Midbrain (tissue), 1 donor: ENCODE data around the gene JAKMIP1.

ENCODE experiments used
- DNase-seq: peaks from one replicate; lab custom pipeline; 2025; lab: John Stamatoyannopoulos, UW

The JAKMIP1 gene

DNA sequence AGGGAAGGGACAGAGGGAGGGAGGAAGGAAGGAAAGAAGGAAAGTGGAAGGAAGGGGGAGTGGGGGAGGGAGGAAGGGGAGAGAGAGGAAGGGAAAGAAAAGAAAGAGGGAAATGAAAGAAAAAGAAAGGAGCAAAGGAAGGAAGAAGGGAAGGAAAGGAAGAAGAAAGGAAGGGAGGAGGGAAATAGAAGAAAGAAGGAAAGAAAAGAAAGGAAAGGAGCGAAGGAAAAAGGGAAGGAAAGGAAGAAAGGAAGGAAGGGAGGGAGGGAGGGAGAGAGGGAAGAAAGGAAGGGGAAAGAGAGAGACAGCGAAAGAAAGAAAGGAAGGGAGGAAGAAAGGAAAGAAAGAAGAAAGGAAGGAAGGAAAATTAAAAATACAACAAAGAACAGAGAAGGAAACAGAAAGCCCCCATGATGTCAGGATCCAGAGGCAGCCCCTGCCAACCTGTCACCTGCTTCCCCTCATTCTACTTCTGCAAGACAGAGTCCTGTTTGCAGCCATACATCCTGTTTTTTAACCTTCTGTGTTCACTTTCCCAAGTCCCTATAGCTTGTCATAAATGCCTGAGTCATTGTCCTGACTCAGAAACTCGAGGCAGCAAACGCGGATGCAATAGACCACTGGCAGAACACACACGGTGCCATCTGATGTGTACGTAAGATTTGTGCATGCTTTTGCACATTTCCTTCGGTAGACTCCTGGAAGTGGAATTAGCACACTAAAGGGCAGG is 105.2 kb downstream of the JAKMIP1 start:
- no peak for DNase-seq

DNA sequence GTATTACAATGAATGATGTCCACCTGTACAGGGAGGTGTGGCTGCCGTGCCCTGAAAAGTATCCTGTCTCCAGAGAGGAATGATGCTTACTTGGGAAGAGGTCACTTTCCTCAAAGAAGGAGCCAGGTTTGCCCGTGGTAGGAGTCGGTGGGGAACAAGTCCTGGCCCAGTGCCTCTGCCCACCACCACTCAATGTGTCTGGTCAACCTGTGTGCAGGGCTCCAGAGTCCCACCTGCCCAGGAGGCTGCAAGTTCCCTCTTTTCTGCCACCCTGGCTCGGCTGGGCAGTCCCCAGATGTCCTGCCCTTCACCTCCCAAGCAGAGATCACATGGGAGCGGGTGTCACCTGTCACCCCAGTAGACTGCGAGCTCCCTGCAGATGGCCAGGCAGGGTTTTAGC is 106.7 kb downstream of the JAKMIP1 start:
- no peak for DNase-seq

GRCh38 chr4:6092971-6093370 is 107.4 kb downstream of the JAKMIP1 start:
- no peak for DNase-seq

DNA sequence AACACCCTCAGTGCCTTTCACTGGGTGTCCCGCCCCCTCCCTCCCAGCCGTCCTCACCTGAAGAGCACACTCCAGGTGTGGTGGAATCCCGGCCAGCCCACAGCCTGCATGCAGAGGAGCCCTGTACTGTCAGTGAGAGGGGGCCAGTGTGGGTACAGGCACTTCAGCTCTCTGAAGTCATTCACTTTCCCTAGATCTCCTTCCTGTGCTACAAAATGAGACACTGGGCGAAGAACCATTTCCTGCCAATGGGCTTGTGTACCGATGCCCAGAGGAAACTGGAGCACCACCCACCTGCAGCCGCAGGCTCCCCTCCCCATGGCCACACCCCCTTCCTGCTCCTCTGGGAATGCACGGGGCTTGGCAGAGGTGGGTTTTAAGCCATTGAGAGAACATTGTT is 108.2 kb downstream of the JAKMIP1 start:
- no peak for DNase-seq

DNA sequence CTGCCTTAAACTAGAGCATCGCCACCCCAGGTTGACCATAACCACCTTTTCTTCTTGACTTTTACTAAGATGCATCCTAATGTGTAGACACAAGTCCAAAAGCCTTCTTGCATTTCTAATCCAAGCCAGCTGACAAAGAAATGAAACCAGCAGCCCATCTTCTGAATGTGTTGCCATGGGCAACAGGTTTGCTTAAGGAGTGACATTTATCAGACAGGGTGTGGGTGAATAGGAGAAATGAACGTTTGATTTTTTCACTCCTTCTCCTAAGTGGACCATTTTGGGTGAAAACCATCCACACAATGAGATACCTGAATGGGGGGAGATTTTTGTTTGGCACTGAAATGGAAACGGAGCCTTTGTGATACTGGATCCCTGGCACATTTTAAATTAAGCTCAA is 109.4 kb downstream of the JAKMIP1 start:
- DNase-seq = no peak

- no peak for DNase-seq
Measured at GRCh38 chr4:6088950-6089349, 111.4 kb downstream of the JAKMIP1 start.

DNA sequence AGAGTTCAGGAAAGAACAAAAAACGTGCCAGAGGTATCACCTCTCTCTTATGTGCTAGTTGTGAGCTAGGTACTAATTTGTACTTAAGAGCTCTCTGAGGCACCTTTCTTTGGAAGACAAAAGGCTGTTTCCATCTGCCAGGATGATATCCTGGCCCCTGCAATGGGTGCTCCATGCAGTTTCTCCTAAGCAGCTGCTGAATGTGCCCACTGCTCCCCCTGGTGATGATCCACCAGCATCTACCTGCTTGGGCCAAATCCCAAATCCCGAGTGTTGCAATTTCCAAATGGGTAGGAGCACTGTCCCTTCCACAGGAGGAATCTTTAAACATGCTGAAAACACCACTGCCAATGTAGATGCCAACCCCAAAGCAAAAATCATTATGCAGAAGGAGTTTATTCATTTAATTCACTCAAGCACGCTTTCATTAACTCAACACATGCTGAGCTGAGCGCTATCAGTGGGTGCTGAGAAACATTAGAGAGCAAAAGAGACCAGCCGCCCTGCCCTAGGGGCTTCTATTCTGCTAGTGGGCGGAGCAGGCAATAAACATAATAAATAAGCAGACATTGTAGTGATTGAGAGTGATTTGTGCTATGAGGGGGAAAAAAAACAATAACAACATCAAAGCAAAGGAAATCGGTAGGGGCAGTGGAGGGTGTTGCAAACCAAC is 112.5 kb downstream of the JAKMIP1 start:
- DNase-seq = peak; percentile 45

DNA sequence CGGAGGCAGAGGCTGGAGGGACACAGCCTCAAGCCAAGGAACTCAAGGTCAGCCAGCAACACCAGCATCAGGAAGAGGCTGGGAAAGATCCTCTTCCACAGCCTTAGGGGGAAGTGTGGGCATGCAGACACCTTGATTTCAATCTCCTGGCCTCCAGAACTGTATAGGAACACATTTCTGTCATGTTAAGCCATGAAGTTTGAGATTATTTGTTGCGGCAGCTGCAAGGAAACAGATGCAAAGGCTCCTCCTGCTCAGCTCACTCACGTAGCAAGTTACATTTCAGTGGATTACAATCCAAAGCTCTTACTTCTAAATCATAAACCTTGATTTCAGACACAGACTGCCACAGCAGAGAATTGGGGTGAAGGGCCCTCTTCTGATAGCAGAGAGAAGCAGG is 113.5 kb downstream of the JAKMIP1 start:
- DNase-seq = no peak

DNA sequence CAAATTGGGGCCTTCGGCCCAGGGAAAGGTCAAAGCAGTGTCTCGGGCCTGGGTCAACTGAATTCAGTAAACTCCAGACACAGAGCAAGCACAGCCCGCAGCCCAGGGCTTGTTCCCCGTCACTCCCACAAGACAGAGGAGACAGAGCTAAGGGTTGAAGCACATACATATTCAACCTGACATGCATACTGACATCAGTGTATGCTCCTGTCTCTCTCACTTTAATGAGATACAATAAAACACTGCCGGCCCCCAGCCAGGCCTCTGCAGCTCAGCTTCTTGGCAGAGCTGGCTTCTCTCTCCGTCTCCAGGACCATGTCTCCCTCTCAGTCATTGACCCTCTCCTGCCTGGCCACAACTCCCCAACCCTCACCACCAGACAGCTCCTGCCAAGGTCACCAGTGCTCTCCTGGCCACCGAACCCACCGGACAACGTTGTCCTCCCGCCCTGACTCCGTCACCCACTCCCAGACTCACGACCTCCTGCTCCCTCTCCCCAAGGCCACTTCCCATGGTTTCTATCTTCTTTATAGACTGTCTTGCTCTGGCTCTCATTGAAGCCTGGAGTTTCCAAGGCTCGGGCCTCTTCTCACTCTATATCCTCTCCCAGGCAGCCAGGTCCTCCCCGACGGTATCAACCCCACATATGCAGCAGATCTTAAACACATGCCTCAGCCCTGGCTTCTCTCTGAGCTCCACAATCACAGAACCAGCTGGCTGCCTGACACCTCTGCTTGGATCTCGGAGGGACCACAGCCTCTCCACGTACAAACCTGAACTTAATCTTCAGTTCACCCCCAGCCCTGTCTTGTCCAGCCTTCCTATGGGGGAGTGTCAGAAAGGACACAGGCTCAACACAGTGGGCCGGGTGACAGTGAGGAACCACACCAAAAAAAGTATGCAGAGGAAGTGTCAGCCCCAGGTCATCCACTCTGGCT is 114.4 kb downstream of the JAKMIP1 start:
- no peak for DNase-seq

DNA sequence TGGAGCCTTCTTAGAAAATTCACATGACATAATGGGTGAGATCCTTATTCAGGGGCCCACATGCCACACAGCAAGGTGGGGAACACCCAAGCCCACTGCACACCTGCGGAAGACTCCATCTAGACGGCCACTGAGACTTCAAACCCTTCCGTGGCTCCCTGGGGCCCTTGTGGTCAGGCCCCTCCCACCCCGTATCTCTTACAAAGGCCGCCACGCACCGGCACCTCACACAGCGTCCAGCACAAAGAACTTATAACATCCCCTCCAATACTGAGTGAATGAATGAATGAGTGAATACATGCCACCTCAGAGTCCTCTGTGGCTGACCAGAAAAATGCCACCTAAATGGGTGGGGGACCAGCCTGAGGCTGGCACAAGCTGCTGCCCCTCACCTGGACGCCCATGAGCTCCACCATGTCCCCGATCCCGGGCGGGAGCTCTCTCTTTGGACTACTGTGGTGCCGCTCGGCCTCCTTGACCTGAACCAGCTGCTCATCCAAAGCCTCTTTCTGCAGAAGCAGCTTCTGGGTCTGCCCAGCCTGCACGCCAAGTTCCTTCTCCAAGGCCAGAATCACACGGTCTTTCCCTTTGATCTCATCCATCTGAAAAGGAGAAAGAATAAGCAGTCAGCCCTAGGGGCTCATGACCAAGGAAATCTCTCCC is 115.2 kb downstream of the JAKMIP1 start:
- no peak for DNase-seq

GRCh38 chr4:6079965-6080364 is 120.4 kb downstream of the JAKMIP1 start:
- no peak for DNase-seq

GRCh38 chr4:6078560-6078959 is 121.8 kb downstream of the JAKMIP1 start:
- no peak for DNase-seq

- no peak for DNase-seq
Measured at GRCh38 chr4:6076391-6076790, 124.0 kb downstream of the JAKMIP1 start.

DNA sequence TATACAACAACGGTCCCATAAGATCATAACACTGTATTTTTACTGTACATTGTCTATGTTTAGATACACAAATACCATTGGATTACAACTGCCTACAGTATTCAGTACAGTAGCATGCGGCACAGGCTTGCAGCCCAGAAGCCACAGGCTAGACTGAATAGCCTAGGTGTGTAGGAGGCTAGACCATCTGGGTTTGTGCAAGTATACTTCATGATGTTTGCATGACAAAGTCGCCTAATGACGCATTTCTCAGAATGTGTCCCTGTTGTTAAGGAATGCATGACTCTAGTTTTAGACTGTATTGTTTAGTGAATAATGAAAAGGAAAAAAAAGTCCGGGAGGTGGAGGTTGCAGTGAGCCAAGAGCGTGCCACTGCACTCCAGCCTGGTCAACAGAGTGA is 125.6 kb downstream of the JAKMIP1 start:
- no peak for DNase-seq

GRCh38 chr4:6071959-6072720 is 128.2 kb downstream of the JAKMIP1 start:
- DNase-seq = peak; percentile 14

DNA sequence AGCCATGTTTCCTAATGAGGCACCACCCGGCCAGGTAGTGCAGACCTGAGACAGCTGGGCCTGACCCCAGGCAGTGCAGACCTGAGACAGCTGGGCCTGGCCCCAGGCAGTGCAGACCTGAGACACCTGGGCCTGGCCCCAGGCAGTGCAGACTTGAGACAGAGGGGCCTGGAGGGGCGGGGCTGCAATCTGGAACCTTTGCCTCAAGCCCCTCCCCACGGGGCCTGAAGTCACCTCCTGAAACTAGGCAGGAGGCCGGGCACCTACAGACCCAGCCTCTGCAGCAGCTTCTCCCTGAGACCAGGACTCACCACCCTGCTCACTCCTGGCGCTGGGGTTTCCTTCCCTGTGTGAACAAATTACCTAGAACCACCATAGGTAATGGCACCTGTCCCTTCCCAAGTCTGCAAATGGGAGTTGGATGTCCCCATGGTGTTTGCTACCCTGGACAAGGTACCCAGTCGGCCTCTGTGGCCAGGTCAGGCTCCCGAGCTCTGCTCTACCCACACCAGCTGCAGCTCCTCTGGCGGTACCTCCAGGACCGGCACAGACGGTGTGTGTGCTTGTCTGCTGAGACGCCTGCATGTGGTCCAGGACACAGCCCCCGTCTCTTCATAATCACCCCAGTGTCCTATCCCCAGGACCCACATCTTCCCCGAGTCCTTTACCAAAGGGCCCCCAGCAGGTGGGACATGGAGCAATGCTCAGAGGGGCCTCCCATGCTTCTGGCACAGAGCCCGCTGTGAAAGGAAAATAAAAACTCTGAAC is 129.0 kb downstream of the JAKMIP1 start:
- DNase-seq = no peak

GRCh38 chr4:6069845-6070709 is 130.3 kb downstream of the JAKMIP1 start:
- DNase-seq = no peak

DNA sequence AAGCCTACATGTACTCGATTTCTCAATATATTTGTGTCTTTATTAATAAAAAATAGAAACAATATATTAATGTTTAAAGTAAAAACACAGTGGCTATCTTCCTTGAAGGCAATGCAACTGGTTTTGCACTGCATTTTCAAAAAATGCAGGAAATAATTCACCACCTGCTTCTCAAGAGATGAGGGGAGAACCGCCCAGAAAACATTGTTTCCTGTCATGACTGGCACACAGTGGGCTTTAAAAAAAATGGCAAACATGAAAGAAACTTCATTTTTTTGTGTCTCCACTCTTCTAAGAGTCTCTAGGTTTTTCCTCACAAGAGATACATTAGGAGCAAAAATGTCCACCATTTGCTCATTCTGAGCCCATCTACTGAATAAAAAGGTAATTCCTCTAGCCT is 131.4 kb downstream of the JAKMIP1 start:
- no peak for DNase-seq

DNA sequence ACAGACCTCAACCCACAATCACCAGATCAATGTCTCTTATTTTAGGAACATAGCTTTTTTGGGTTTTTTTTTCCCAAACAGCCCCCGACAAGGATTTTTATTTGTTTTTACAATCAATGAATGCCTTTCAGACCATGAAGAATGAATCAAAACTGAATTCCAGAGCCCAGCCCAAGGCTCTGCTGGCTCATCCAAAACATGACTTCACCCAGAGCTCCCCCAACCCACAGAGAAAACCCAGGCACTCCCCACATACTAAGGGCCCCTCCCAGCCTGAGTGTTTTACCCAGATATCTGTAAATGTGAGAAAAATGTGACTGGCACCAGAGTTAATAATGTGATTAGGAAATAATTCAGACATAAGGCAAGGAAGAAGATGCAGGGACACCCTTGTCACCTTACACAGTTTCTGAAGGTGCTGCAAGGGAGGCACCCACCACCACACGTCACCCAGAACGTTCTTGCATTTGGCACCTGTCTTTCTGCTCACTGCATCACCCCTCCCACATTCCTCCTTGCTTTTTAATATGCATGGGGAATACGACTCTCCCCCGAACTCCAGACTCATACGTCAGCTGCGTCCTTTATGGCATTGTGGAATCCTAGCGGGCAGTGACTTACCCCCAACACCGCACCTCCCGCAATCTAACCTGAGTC is 134.3 kb downstream of the JAKMIP1 start:
- no peak for DNase-seq
